Measurements from ENCODE around the gene CALB2.

The CALB2 gene

DNA sequence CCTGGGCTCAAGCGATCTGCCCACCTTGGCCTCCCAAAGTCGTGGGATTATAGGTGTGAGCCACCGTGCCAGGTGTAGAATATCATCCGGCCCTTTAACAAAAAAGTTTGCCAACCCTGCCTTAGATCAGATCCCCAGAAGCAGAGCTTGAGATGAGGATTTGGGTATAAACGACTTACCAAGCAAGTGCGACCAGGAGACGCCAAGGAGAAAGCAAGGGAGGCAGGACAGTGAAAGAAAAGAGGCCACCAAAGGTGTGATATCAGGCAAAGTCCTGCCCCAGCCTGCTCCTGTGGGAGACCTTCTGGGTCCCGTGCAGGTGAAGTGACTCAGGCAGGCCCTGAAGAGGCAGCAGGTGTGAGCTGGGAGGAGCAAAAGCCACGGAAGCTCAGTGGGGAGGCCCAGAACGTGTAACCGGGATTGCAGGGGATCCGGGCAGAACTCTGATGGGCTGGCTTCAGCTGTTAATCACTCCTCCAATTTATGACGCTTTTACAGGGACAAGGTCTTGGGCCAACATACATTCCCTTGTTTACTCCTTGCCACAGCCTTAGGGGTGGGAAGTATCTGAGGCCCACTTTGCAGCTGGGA, 14.1 kb upstream of the CALB2 start:
- no peak overlapping the region for H3K27ac ChIP-seq
- no peak overlapping the region for H2AFZ ChIP-seq (ENCODE audit: low read depth)
- H3K79me2 ChIP-seq (ENCODE audit: insufficient read depth, low read depth): no peaks in the 10 kb centered on the region
- no peaks in the 10 kb centered on the region for H3K36me3 ChIP-seq (ENCODE audit: insufficient read depth)
- no peak for TF ChIP-seq CTCF (conservative IDR thresholded peaks at IDR 0.05; ENCODE audit: low read depth, low read length)
- no peak overlapping the region for H3K4me3 ChIP-seq (IDR thresholded peaks at IDR 0.05; ENCODE audit: insufficient read depth, low read depth, low read length)
- no peaks in the 10 kb centered on the region for H4K20me1 ChIP-seq (ENCODE audit: insufficient read depth)
- H3K4me1 ChIP-seq (ENCODE audit: low read depth, poor library complexity, severe bottlenecking): no peaks in the 10 kb centered on the region
- no peak overlapping the region for H3K9ac ChIP-seq
- H3K27me3 ChIP-seq (ENCODE audit: insufficient read depth, low read depth): no peaks in the 10 kb centered on the region
- H3K4me2 ChIP-seq: no peak overlapping the region

GRCh38 chr16:71345031-71345430, 13.5 kb upstream of the CALB2 start:
- no peak for TF ChIP-seq CTCF (conservative IDR thresholded peaks at IDR 0.05; ENCODE audit: low read depth, low read length)
- H3K4me1 ChIP-seq (ENCODE audit: low read depth, poor library complexity, severe bottlenecking): no peaks in the 10 kb centered on the region
- H3K36me3 ChIP-seq (ENCODE audit: insufficient read depth): no peaks in the 10 kb centered on the region
- H3K4me2 ChIP-seq: no peak overlapping the region
- no peak overlapping the region for H2AFZ ChIP-seq (ENCODE audit: low read depth)
- no peaks in the 10 kb centered on the region for H3K79me2 ChIP-seq (ENCODE audit: insufficient read depth, low read depth)
- H3K27ac ChIP-seq: no peak overlapping the region
- no peaks in the 10 kb centered on the region for H3K27me3 ChIP-seq (ENCODE audit: insufficient read depth, low read depth)
- H3K9ac ChIP-seq: no peak overlapping the region
- H4K20me1 ChIP-seq (ENCODE audit: insufficient read depth): no peaks in the 10 kb centered on the region
- H3K4me3 ChIP-seq (IDR thresholded peaks at IDR 0.05; ENCODE audit: insufficient read depth, low read depth, low read length): no peak overlapping the region

- H2AFZ ChIP-seq (ENCODE audit: low read depth): no peak overlapping the region
- H3K79me2 ChIP-seq (ENCODE audit: insufficient read depth, low read depth): no peaks in the 10 kb centered on the region
- no peak overlapping the region for H3K27ac ChIP-seq
- TF ChIP-seq CTCF (conservative IDR thresholded peaks at IDR 0.05; ENCODE audit: low read depth, low read length): no peak
- no peaks in the 10 kb centered on the region for H3K27me3 ChIP-seq (ENCODE audit: insufficient read depth, low read depth)
- no peak overlapping the region for H3K9ac ChIP-seq
- no peak overlapping the region for H3K4me3 ChIP-seq (IDR thresholded peaks at IDR 0.05; ENCODE audit: insufficient read depth, low read depth, low read length)
- H4K20me1 ChIP-seq (ENCODE audit: insufficient read depth): no peaks in the 10 kb centered on the region
- no peaks in the 10 kb centered on the region for H3K4me1 ChIP-seq (ENCODE audit: low read depth, poor library complexity, severe bottlenecking)
- H3K4me2 ChIP-seq: no peak overlapping the region
- no peaks in the 10 kb centered on the region for H3K36me3 ChIP-seq (ENCODE audit: insufficient read depth)
Observed at GRCh38 chr16:71347146-71347545, 11.4 kb upstream of the CALB2 start.

DNA sequence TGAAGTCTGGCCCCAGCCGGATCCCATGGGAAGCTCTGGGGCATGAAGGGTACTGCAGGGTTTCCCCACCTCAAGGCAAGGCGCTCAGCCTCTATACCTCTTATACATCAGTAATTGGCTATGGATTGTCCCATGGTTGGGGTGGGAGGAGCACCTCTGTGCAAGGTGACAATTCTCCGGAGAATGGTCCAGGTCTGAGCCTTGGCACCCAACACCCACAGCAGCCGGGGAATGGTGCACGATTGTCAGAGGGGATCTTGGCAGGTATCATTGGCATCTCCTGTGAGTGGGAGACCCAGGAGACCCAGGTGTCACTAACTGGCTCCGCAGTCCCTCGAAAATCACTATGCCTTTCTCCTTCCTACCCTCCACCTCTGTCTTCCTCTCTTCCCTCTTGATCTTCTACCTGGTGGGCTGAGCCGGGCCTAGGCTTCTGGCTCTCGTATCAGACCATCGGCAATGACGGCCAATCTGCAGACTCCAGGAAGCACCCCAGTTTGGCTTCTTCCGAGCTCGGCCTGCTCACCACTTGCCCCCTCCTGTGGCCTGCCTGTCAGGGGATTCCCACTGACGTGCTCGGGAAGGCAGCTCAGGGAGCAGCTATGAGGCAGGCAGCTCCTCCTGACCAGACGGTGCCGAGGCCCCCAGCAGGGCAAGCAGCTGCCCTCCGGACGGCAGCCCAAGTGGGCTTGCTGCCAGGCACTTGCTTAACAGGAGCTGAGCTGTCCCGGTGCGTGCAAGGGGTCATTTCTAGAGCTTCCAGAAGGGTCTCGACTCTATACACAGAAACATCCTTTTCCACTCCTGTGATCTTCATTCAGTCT, 10.0 kb upstream of the CALB2 start:
- no peak for TF ChIP-seq CTCF (conservative IDR thresholded peaks at IDR 0.05; ENCODE audit: low read depth, low read length)
- Histone ChIP-seq H3K4me2 (no peak overlapping the region), H2AFZ (ENCODE audit: low read depth) (no peak overlapping the region), H3K27me3 (ENCODE audit: insufficient read depth, low read depth) (no peaks in the 10 kb centered on the region), H3K4me3 (IDR thresholded peaks at IDR 0.05; ENCODE audit: insufficient read depth, low read depth, low read length) (no peak overlapping the region), H3K9ac (no peak overlapping the region), H3K36me3 (ENCODE audit: insufficient read depth) (no peaks in the 10 kb centered on the region), H4K20me1 (ENCODE audit: insufficient read depth) (no peaks in the 10 kb centered on the region), H3K79me2 (ENCODE audit: insufficient read depth, low read depth) (no peaks in the 10 kb centered on the region), H3K27ac (no peak overlapping the region), H3K4me1 (ENCODE audit: low read depth, poor library complexity, severe bottlenecking) (no peaks in the 10 kb centered on the region)
